ENCODE data around the gene KCNMA1. TPM values are rescaled to one million over a fixed set of nuclear protein-coding genes. Genes with fewer than 3 reads are reported as not detected.

Gene KCNMA1
- polyA plus RNA-seq, 1 of the 3 experiments (the other 2 are of a cell fraction), result 107 TPM

DNA sequence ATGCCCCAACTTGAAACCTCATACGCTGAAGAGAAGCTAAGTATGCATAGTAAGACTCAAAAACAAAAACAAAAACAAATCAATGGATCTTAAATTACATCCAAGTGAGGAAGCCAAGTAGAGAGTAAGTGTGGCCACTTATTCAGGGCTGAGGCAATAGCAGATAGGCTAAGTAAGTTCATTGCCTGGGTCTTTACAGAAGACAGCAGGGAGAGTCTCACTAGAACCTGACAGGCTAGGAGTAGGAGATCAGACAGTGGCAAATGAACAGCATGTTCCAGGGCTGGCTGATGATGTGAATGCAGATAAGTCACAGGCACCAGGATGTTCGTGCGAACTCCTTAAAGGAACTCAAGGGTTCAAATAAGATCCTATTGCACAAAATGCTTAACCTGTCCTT, 568.6 kb downstream of the KCNMA1 start:
- TF ChIP-seq, protein P1, sequence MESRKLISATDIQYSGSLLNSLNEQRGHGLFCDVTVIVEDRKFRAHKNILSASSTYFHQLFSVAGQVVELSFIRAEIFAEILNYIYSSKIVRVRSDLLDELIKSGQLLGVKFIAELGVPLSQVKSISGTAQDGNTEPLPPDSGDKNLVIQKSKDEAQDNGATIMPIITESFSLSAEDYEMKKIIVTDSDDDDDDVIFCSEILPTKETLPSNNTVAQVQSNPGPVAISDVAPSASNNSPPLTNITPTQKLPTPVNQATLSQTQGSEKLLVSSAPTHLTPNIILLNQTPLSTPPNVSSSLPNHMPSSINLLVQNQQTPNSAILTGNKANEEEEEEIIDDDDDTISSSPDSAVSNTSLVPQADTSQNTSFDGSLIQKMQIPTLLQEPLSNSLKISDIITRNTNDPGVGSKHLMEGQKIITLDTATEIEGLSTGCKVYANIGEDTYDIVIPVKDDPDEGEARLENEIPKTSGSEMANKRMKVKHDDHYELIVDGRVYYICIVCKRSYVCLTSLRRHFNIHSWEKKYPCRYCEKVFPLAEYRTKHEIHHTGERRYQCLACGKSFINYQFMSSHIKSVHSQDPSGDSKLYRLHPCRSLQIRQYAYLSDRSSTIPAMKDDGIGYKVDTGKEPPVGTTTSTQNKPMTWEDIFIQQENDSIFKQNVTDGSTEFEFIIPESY (IDR thresholded peaks at IDR 0.05; ENCODE audit: borderline replicate concordance, low read depth), result no peak
- TF ChIP-seq YY1 (IDR thresholded peaks at IDR 0.05; ENCODE audit: low read depth), result no peak
- TF ChIP-seq POLR2AphosphoS5 (IDR thresholded peaks at IDR 0.05; ENCODE audit: low read depth, low read length), result no peak
- no peak for TF ChIP-seq FOSL2 (IDR thresholded peaks at IDR 0.05; ENCODE audit: borderline replicate concordance, low read depth)
- no peak for TF ChIP-seq MXI1 (IDR thresholded peaks at IDR 0.05; ENCODE audit: low read depth, low read length)
- TF ChIP-seq SIN3A (IDR thresholded peaks at IDR 0.05; ENCODE audit: borderline replicate concordance, low read depth, low read length), result no peak
- no peak for TF ChIP-seq TAF1 (IDR thresholded peaks at IDR 0.05; ENCODE audit: borderline replicate concordance, low read depth, low read length)
- TF ChIP-seq SMC3 (IDR thresholded peaks at IDR 0.05; ENCODE audit: low read depth, low read length), result no peak
- TF ChIP-seq NRF1 (IDR thresholded peaks at IDR 0.05; ENCODE audit: low read depth, low read length), result no peak
- TF ChIP-seq MEF2A (IDR thresholded peaks at IDR 0.05; ENCODE audit: borderline replicate concordance, low read depth), result no peak
- no peak for TF ChIP-seq RXRA (IDR thresholded peaks at IDR 0.05; ENCODE audit: borderline replicate concordance, low read depth)
- TF ChIP-seq RCOR1 (IDR thresholded peaks at IDR 0.05; ENCODE audit: low read length), result no peak
- TF ChIP-seq CHD2 (IDR thresholded peaks at IDR 0.05; ENCODE audit: low read length, partially characterized antibody), result no peak
- TF ChIP-seq, protein P2, sequence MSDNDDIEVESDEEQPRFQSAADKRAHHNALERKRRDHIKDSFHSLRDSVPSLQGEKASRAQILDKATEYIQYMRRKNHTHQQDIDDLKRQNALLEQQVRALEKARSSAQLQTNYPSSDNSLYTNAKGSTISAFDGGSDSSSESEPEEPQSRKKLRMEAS (IDR thresholded peaks at IDR 0.05; ENCODE audit: low read depth), result no peak
- TF ChIP-seq, protein P3, sequence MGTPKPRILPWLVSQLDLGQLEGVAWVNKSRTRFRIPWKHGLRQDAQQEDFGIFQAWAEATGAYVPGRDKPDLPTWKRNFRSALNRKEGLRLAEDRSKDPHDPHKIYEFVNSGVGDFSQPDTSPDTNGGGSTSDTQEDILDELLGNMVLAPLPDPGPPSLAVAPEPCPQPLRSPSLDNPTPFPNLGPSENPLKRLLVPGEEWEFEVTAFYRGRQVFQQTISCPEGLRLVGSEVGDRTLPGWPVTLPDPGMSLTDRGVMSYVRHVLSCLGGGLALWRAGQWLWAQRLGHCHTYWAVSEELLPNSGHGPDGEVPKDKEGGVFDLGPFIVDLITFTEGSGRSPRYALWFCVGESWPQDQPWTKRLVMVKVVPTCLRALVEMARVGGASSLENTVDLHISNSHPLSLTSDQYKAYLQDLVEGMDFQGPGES (IDR thresholded peaks at IDR 0.05; ENCODE audit: low read depth, low read length), result no peak
- no peak for TF ChIP-seq RAD21 (IDR thresholded peaks at IDR 0.05; ENCODE audit: low read length)
- no peak for TF ChIP-seq EZH2phosphoT487 (IDR thresholded peaks at IDR 0.05; ENCODE audit: borderline replicate concordance, low read depth)
- TF ChIP-seq ELF1 (IDR thresholded peaks at IDR 0.05), result no peak
- H3K27me3 ChIP-seq (ENCODE audit: insufficient read depth), result no peaks in the 10 kb centered on the region
- POLR2A ChIA-PET, result no interaction called here
- no peak overlapping the region for H3K9ac ChIP-seq
- H3K36me3 ChIP-seq (replicated peaks in 1 of 2; ENCODE audit: control insufficient read depth in 1 of 2, insufficient read depth in 2 of 2, low read length in 1 of 2), result peaks cover 0 to 67% of the 10 kb centered on the region in 2 experiments
- H3K4me1 ChIP-seq (ENCODE audit: control insufficient read depth in 1 of 2, insufficient read depth in 2 of 2, low read depth in 1 of 2, low read length in 1 of 2), result peaks cover 0 to 2% of the 10 kb centered on the region in 2 experiments; a peak in 1 of 4 replicates
- no peak for DNase-seq
- H3K9me3 ChIP-seq, result no peaks in the 10 kb centered on the region
- H3K79me2 ChIP-seq (ENCODE audit: insufficient read depth), result no peaks in the 10 kb centered on the region
- no peak overlapping the region for H3K4me2 ChIP-seq
- no peaks in the 10 kb centered on the region for H4K20me1 ChIP-seq (ENCODE audit: insufficient read depth)
- H3K4me3 ChIP-seq (ENCODE audit: low read depth in 2 of 2, low read length in 1 of 2), result no peak overlapping the region
- H3K27ac ChIP-seq (ENCODE audit: low read depth in 2 of 2, low read length in 1 of 2), result no peak overlapping the region
- no peaks in the 10 kb centered on the region for H3K9me2 ChIP-seq
- H3F3A ChIP-seq (replicated peaks; ENCODE audit: insufficient read depth), result no peaks in the 10 kb centered on the region
- CTCF ChIA-PET, result no interaction called here
- 92% methylated on average over 3 of the region's 3 CpGs for WGBS (ENCODE audit: low lambda C conversion rate)
- no peak overlapping the region for H2AFZ ChIP-seq (ENCODE audit: low read depth)

Data from SK-N-SH (cell line).